Endothelial cell of hepatic sinusoid (primary cell): ENCODE data around the gene WDR72.
"Not testable (repeated sequence)": the region's sequence is repeated elsewhere in the genome, so short reads cannot be mapped to it uniquely, and the experiment has no call there.

ENCODE experiments used
- in situ Hi-C: cut with HindIII; loops from 2 replicates; pipeline ENCODE4 v1.10.0; 2017; ENCODE audit warnings: low sequenced_read_pairs

WDR72 gene

GRCh38 chr15:53540626-53541300 lies 218.7 kb downstream of the WDR72 start:
- in situ Hi-C loops, result not testable (repeated sequence)

DNA sequence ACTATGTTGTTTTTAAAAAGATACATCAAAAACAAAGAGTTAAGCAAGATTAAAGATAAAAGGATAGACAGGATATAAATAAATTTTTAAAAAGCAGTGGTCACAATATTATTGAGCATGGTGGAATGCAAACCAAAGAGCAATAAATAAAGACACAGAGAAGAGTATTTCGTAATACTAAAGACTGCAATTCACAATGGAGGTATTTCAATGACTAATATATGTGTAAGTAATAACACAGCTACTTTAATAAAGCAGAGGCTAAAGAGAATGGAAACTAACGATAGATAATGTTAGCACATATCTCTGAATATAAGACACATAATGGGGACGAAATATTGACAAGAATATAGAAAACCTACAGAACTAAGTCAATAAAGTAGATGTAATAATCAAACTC lies 219.6 kb downstream of the WDR72 start:
- in situ Hi-C loops, result no loop called here

GRCh38 chr15:53536479-53537120 lies 222.9 kb downstream of the WDR72 start:
- in situ Hi-C loops, result no loop called here

DNA sequence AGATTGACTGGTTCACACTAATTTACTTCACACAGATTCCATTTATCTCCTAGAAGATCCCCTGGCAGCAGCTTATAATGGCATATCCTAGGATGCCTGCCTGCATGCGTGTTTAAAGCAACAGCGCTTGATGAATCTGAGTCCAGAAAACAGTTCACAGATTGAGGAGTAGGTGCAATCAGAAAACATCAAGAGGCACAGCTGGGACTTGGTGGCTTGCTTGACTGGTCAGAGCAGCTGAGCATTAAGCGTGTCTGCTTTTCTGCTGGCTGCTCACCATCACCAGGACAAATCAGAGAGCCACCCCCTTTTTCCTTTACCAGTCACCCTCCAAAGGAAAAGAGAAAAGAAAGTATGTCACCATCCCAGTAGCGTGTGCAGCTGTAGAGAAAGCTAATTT lies 223.6 kb downstream of the WDR72 start:
- in situ Hi-C loops, result no loop called here

DNA sequence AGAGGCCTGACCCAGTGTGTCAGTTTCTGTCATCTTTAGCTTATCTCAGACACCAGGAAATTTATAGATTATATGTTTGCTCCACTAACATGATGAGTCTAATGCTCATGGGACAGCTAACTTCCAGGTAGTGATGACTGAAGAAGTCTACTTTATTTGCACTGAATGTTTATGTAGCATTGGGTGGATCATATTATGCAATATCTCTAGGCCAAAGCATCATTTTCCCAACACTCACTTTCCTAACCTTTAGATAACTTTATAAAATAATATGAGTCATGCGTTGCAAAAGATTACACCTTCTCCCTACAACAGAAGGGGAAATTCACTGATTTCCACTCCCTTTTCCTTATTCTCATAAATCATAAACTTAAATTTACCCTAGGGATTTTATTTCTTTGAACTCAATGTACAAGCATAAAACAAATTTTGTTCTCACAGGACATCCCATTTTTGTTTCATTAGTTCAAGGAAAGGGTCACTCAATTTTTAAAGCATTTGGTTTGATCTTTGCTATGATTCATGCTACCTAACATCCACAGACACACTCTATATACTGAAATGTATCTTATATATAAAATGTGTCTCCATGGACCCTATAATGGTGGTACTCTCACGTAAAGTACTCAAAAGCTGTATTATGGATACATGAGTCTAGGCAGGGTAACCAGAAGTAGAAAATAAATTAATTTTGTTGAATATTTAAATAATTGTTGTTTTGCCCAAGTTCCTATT lies 225.2 kb downstream of the WDR72 start:
- in situ Hi-C loops, result no loop called here

- in situ Hi-C loops, result no loop called here
Measured at GRCh38 chr15:53530761-53531160, 228.7 kb downstream of the WDR72 start.

DNA sequence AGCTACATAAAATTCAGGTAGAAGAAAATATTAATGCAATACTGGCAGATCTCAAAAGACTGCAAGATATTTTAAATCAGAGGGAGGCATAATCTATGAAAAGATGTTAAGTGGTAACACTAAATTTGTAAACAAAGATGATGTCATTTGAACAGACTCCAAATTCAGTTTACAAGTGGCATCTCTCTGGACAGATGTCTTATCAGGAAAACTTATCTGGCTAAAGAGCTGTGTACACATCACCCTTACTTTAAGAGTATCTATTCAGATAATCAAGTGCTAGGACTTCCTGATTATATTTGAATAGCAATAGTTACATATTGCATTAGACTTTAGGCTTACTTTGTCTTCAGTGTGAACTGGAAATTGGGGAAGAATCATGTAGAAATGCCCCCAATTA lies 231.5 kb downstream of the WDR72 start:
- in situ Hi-C loops, result no loop called here

GRCh38 chr15:53525894-53526293 lies 233.6 kb downstream of the WDR72 start:
- in situ Hi-C loops, result no loop called here

DNA sequence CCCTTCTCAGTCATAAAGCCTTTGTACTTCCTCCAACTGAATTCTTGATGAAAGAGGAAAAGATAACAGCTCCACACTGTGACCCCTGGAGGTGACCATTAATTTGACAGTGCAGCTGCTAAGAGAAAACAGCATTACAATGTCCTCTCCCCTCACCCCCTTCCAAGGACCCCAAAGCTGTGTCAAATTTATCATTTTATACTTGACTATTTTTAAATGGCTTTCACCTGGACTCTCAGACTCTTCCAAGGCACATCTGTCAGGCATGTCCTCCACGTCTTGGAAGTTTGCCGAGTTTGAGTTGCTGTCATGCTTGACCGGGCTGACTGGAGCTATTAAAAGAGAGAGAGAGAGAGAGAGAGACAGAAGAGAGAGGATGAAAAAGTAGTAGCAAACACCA lies 236.5 kb downstream of the WDR72 start:
- in situ Hi-C loops, result no loop called here

DNA sequence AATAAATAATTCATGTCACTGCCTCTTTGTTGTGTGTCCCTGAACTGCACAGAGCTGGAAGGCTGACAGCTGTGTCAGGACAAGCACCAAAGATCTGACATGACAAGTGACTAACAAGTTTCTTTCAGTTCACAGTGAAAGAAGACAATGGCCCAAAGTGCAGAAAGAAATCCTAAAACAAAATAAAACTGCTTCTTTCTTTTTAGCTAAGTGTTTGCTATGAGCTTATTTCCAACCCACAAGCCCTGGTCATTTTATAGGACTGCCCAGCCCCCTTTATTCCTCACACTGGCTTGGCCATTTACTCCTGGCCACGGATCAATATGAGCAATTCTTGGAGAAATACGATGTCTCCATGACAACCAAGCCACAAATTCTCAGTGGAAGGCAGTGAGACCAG lies 238.5 kb downstream of the WDR72 start:
- in situ Hi-C loops, result no loop called here

GRCh38 chr15:53513431-53513830 lies 246.0 kb downstream of the WDR72 start:
- in situ Hi-C loops, result no loop called here

DNA sequence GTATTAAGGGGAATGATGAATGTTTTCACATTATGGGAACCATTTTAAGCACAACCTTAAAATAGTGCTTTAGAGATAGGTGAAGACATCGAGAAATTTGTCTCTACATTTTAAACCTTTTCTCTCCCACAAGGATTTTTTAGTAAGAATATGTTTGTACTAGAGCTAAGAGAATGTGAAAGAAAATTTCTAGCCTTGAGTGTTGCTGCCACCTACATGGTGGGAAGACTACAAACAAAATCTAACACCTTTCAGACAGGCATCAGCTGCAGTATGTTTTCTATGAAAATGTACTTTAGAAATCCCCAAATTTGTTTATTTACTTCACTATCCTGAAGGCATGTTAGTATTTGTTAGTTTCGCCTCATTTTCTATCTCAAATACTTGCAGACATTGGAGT lies 247.4 kb downstream of the WDR72 start:
- in situ Hi-C loops, result no loop called here

DNA sequence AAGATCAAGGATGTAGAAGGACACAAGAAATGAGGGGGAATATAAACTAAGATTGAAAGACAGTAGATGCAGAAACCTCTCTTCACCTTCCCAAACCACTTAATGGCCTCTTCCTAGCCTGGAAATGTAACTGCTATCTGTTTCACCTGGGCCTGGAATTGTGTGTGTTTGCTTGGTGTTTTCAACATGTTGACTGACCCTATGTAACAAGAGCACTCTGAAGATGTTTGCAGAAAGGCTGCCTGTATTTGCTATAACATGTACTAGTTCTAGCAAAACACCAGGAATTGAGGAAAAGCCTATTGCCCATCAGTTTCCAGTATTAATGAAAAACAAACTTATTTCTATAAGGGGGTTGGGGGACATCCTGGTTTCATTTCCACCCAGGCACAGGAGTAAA lies 248.3 kb downstream of the WDR72 start:
- in situ Hi-C loops, result no loop called here

DNA sequence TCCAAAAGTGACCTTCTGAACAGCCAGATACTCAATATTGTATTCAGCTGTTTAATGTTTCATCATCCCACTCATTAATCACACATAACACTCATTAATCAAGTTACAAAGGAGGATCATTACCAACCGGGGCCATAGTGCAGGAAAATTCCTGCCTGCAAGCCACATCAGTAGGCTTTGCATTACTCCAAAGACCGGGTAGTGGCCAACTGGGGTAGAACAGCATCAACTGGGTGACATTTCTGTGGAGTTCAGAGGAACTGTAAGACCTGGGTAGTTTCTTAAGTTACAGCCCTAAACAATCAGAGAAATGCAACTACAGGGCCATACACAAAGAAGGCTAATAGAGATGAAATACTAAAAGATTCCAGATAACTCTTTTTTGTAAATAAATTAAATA lies 253.1 kb downstream of the WDR72 start:
- in situ Hi-C loops, result no loop called here

GRCh38 chr15:53498996-53499395 lies 260.5 kb downstream of the WDR72 start:
- in situ Hi-C loops, result no loop called here

DNA sequence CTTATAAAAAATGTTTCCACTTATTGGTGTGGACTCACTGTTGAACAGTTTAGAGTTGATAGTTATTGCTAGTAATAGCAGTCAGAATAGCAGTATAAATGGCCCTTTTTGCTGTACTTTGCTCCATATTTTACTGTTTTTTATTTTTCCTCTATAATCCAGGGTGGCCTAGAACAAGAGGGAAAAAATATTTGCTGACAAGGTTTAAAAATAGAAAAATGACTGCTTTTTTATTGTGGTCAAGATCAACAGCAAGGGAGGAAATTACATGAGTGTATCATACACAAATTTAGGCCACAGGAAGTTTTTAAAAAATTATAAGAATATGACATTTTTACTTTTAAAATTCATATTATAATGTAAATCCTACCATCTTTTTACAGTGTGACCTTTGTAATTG lies 269.1 kb downstream of the WDR72 start:
- in situ Hi-C loops, result no loop called here

GRCh38 chr15:53482055-53482454 lies 277.4 kb downstream of the WDR72 start:
- in situ Hi-C loops, result no loop called here

- in situ Hi-C loops, result no loop called here
Measured at GRCh38 chr15:53477981-53478766, 281.3 kb downstream of the WDR72 start.

DNA sequence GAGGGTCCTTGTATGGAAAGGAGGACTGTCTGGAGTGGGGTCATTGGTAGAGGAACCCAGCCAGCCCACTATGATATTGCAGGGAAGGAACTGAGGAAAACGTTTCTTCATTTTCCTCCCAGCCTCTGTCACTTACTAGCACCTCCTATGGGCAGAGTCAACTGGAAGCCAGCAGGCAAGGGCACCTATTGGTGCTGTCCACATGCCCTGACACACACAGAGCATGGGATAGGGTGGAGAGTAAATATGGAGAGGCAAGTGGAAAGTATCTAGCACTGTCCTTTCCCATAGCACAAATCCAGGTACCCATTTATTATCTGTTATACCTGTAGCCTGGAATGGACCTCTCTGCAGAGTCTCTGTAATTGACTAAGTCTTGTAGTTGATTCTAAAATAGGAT lies 285.6 kb downstream of the WDR72 start:
- in situ Hi-C loops, result no loop called here

GRCh38 chr15:53473435-53473834 lies 286.0 kb downstream of the WDR72 start:
- in situ Hi-C loops, result no loop called here

GRCh38 chr15:53472883-53473282 lies 286.6 kb downstream of the WDR72 start:
- in situ Hi-C loops, result no loop called here
